ENCODE results near the gene GRB14.

GRB14 gene

GRCh38 chr2:164447660-164448059, 173.6 kb downstream of the GRB14 start:
- in situ Hi-C loops (cut with HindIII; ENCODE audit: low sequenced_read_pairs), result no loop called here
- no peak overlapping the region for H3K4me3 ChIP-seq (ENCODE audit: low read depth, low read length)
- TF ChIP-seq CTCF (IDR thresholded peaks at IDR 0.05; ENCODE audit: low read depth, low read length, missing control alignments), result no peak
- no peak for DNase-seq (ENCODE audit: low read depth)
